SK-N-DZ (cell line): ENCODE data around the gene DIS3L2.
"Not testable (repeated sequence)": the region's sequence is repeated elsewhere in the genome, so short reads cannot be mapped to it uniquely, and the experiment has no call there.

ENCODE experiments used
- DNase-seq: peaks from one replicate; pipeline ENCODE4 v3.0.0-alpha.2; 2015; ENCODE audit warnings: low spot score

Gene DIS3L2

DNA sequence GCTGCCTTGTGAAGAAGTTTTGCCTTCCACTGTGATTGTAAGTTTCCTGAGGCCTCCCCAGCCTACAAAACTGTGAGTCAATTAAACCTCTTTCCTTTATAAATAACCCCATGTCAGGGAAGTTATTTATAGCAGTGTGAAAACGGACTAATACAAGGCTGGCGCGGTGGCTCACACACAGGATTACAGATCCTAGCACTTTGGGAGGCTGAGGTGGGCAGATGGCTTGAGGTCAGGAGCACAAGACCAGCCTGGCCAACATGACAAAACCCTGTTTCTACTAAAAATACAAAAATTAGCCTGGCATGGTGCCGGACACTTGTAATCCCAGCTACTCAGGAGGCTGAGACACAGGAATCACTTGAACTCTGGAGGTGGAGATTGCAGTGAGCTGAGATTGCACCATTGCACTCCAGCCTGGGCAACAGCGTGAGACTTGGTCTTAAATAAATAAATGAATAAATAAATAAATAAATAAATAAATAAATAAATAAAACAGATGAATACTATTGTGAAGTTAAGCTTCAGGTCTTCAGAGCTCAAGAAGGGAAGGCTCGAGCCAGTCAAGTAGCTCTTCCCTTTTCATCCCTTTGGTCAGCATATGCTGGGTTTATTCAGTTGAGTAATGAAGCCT lies 154.3 kb downstream of the DIS3L2 start:
- not testable (repeated sequence) for DNase-seq

GRCh38 chr2:232116852-232117251 lies 155.3 kb downstream of the DIS3L2 start:
- DNase-seq: no peak

GRCh38 chr2:232117413-232117812 lies 155.9 kb downstream of the DIS3L2 start:
- DNase-seq: no peak

DNA sequence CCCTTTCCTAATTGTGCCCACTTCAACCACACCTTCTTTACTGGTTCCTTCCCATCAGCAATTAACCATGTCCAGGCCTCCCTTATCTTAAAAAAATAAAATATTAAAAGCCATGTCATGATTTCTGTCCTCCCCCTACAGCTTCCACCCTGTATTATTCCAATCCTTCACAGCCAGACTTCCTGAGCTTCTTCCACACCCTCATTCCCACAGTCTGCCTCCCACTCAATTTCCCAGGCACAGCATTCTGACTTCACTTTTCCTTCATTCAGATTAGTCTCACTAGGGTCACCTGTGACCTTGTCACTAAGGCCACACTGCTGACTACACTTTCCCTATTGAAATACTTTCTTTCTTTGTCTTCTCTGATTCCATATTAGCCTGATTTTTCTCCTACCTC lies 159.4 kb downstream of the DIS3L2 start:
- DNase-seq: no peak

DNA sequence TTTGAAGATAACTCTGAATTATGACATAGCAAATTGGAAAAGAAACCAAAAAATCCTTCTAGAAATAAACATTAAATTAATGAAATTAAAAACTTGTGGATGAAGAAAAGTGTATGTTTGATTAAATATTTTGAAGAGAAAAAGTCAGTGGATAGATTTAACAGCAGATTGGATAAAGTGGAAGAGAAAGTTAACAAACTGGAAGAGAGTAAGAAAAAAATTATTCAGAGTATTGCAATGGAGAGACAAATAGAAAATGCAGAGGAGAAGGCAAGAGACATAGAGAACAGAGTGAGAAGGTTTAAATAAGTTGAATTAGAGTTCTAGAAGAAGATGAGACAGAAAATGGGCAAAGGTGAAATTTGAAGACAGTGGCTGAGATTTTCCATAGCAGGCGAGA lies 162.8 kb downstream of the DIS3L2 start:
- no peak for DNase-seq

GRCh38 chr2:232126301-232127099 lies 165.0 kb downstream of the DIS3L2 start:
- no peak for DNase-seq

- DNase-seq: no peak
These were observed 168.0 kb downstream of the DIS3L2 start for GRCh38 chr2:232129483-232129882.

- DNase-seq: no peak
These were observed 170.7 kb downstream of the DIS3L2 start for GRCh38 chr2:232132181-232132580.

GRCh38 chr2:232133078-232133477 lies 171.6 kb downstream of the DIS3L2 start:
- DNase-seq: no peak

- no peak for DNase-seq
These were observed 173.4 kb downstream of the DIS3L2 start for GRCh38 chr2:232134939-232135338.

DNA sequence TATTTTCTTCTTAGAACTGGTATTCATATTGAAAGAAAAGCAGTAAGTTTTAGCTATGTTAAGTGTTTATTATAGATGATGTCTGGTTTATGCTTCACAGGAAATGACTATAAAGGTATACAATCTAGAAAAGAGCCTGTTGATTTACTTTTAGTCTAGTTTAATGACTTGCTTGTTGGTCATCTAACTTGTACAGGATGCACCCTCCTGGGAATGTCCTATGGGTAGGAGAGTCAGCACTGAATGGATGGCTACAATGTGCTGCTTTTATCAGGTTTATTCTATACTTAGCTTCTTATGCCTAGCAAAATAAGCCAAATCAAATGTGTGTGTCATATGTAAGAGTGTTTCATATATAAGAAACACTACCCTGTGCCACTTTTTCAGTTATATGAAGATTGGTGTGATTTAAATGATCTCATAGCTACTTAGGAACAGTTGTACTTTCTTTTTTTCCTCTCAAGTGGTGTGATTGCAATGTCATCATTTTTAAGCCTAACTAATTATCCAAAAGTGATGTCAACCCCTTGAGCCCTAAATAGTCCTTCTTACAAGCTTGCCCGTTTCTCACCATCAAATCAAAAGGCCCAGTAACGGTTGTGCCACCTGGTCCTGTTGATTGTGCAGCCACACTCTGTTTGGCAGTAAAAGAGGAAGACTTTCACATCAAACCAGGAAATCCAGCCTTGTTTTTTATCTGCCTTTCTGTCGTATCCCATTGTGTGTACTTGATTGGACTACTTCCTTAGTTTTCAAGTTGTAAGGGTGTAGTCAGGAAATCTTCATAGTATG lies 176.0 kb downstream of the DIS3L2 start:
- DNase-seq: no peak

GRCh38 chr2:232138441-232138840 lies 176.9 kb downstream of the DIS3L2 start:
- DNase-seq: no peak

- DNase-seq: no peak
These were observed 177.7 kb downstream of the DIS3L2 start for GRCh38 chr2:232139171-232139594.

GRCh38 chr2:232139786-232140562 lies 178.5 kb downstream of the DIS3L2 start:
- DNase-seq: no peak

GRCh38 chr2:232141591-232141990 lies 180.1 kb downstream of the DIS3L2 start:
- DNase-seq: no peak

DNA sequence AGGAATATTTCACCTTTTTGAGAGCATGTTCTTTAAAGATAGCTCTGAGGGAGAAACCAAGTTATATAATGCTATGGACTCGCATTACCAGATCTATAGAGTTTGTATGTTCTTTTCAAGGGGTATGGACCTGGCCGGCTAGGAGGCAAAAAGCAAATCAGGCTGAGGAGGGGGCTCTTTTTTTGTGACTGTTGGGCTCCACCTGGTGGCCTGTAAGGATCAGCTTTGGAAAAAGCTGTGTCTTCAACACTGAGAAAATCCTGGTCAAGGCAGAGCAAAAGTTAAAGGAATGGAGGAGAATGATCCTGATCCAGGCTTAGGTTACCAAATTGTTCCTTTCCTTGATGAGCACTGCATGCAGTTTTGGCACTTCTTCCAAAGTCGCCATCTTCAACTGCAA lies 180.5 kb downstream of the DIS3L2 start:
- DNase-seq: peak; percentile 37

- DNase-seq: no peak
These were observed 181.0 kb downstream of the DIS3L2 start for GRCh38 chr2:232142502-232142901.

DNA sequence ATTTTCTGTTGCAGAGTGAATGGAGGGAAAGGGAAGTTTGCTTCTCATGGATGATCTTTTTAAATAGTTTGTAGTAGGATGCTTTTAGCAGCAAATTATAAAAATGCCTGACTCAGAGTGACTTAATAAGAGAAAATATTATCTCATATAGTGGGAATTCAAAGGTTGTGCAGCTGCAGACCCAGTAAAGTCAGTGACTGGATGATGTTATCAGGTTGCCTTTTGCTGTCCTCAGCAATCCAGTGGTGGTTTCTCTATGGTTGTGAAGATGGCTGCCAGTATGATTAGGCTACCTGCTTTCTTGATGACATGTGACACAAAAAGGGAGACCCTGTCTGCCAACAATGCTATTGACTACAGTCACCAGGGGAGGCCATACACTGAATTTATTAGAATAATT lies 184.8 kb downstream of the DIS3L2 start:
- DNase-seq: no peak

DNA sequence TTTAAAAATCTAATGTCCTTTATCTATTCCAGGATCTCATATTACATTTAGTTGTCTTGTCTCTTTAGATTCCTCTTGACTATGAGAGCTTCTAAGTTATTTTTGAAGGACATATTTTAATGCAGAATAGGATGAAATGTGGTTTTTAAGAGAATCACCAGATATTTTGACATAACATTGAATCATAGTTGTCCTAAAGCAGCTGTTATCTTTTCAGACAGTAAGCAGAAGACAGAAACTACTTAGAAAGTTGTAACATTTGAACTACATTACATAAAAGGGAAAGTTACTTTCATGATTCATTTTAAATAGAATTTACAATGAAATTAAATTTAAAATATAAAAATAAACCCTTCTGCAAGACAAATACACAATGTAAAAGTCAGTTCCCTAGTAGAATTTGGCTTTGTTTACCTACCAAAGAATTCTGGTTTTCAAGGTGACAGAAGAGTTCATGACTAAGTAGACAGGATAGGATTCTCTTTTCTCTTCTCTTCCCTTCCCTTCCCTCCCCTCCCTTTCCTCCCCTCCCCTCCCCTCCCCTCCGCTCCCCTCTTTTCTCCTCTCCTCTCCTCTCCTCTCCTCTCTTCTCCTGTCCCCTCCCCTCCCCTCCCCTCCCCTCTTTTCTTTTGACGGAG lies 186.0 kb downstream of the DIS3L2 start:
- DNase-seq: no peak

DNA sequence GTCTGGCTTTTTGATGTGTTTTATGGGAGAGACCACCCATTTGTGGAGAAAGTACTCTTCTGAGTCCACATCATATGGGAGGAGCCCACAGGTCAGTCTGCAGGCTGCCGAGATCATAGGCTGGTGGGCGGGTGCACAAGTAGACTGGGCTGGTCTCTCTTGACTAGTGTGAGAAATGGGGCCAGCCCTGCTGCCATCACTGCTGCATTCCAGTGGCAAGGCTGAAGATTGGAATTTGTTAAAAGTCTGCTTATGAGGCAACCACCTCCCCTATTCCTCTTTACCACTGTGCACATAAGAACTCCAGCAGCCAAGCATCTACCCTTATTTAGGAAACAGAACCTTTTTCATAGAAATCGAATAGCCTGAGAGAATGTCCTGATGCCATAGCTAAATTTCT lies 200.7 kb downstream of the DIS3L2 start:
- DNase-seq: no peak

- DNase-seq: no peak
These were observed 208.9 kb downstream of the DIS3L2 start for GRCh38 chr2:232170396-232170795.
